ENCODE data around the gene ANKRD23.
"Not testable (repeated sequence)": the region's sequence is repeated elsewhere in the genome, so short reads cannot be mapped to it uniquely, and the experiment has no call there.

The ANKRD23 gene

GRCh38 chr2:96809216-96809882 is 34.5 kb downstream of the ANKRD23 start:
- H3K27ac ChIP-seq, result no peak overlapping the region

DNA sequence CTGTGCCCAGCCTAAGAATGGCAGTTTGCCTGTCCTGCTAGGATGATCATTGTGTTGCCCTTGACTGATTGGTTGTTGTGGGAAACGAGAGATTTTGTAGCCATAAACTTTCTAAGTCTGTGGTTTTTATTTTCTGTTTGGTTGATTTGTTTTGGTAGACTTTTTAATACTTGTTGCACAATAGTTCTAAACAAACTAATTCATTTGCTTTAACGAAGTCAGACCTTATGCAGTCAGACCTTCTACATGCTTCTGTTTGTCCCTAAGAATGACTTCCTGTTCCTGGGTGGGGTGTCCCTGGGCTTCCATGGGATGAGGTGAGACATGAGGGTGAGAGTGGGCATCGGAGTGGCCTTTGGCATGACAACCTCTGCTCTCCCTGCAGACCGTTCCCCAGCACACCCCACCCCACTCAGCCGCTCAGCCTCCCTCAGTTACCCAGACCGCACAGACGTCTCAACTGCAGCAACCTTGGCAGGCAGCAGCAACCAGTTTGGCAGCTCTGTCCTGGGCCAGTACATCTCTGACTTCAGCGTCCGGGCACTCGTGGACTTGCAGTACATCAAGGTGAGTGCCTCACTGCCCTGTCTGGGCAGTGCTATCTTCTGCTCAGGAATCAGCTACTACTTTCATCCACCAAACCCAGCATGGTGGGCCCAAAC is 35.5 kb downstream of the ANKRD23 start:
- no peak overlapping the region for H3K4me3 ChIP-seq (ENCODE audit: low read depth in 1 of 2, low read length in 1 of 2)
- TF ChIP-seq CTCF (IDR thresholded peaks at IDR 0.05), result no peak
- no peaks in the 10 kb centered on the region for H3K4me1 ChIP-seq (ENCODE audit: control insufficient read depth in 1 of 2, insufficient read depth in 1 of 2, low read depth in 1 of 2, low read length in 1 of 2)

More at GRCh38 chr2:96809216-96809882, 34.5 kb downstream of the ANKRD23 start:
- Histone ChIP-seq H3K4me3 (ENCODE audit: low read depth in 1 of 2, low read length in 1 of 2) (no peak overlapping the region), H3K27me3 (no peaks in the 10 kb centered on the region), H3K4me1 (ENCODE audit: control insufficient read depth in 1 of 2, insufficient read depth in 1 of 2, low read depth in 1 of 2, low read length in 1 of 2) (no peaks in the 10 kb centered on the region), H3K9me3 (no peaks in the 10 kb centered on the region), H3K36me3 (no peaks in the 10 kb centered on the region)
- TF ChIP-seq CTCF (IDR thresholded peaks at IDR 0.05), result no peak

GRCh38 chr2:96807127-96807471 is 36.7 kb downstream of the ANKRD23 start:
- no peaks in the 10 kb centered on the region for H3K27me3 ChIP-seq
- H3K9me3 ChIP-seq, result no peaks in the 10 kb centered on the region
- no peaks in the 10 kb centered on the region for H3K4me1 ChIP-seq (ENCODE audit: control insufficient read depth in 1 of 2, insufficient read depth in 1 of 2, low read depth in 1 of 2, low read length in 1 of 2)
- no peak overlapping the region for H3K4me3 ChIP-seq (ENCODE audit: low read depth in 1 of 2, low read length in 1 of 2)
- no peaks in the 10 kb centered on the region for H3K36me3 ChIP-seq
- no peak for TF ChIP-seq CTCF (IDR thresholded peaks at IDR 0.05)
- H3K27ac ChIP-seq, result no peak overlapping the region

More for the DNA sequence above, 35.5 kb downstream of the ANKRD23 start:
- Histone ChIP-seq H3K9me3 (no peaks in the 10 kb centered on the region), H3K27ac (no peak overlapping the region), H3K36me3 (no peaks in the 10 kb centered on the region), H3K27me3 (no peaks in the 10 kb centered on the region)

DNA sequence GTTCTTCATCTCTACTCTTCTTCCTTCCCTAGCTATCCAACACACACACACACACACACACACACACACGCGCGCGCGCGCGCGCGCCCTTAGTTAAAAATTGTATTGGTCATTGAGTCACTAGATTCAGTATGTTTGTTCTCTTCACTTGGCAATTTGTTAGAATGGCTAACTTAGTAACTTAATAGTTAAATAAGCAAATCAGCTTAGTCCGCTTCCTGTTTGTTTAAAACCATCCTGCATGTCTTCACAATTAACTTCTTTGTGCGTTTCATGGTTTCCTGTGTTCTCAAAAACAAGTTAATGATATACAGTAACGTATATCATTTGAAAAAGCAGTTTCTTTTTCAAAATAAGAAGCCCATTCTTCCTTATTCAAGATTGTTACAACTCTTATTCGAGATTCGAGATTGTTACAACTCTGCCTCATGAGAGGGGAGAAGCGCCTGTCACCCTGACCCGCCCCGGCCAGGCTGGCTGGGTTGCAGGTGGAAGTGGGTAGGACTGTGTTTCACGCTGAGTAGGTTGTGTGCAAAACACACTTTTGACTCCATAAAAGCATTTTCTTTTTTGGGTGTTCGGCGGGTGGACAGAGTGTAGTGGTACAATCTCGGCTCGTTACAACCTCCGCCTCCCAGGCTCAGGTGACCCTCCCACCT is 37.2 kb downstream of the ANKRD23 start:
- TF ChIP-seq CTCF (IDR thresholded peaks at IDR 0.05), result no peak
- no peak overlapping the region for H3K27ac ChIP-seq
- no peaks in the 10 kb centered on the region for H3K27me3 ChIP-seq
- no peaks in the 10 kb centered on the region for H3K9me3 ChIP-seq
- no peaks in the 10 kb centered on the region for H3K4me1 ChIP-seq (ENCODE audit: control insufficient read depth in 1 of 2, insufficient read depth in 1 of 2, low read depth in 1 of 2, low read length in 1 of 2)
- H3K36me3 ChIP-seq, result no peaks in the 10 kb centered on the region
- no peak overlapping the region for H3K4me3 ChIP-seq (ENCODE audit: low read depth in 1 of 2, low read length in 1 of 2)

GRCh38 chr2:96805946-96806345 is 37.9 kb downstream of the ANKRD23 start:
- H3K4me1 ChIP-seq (ENCODE audit: control insufficient read depth in 1 of 2, insufficient read depth in 1 of 2, low read depth in 1 of 2, low read length in 1 of 2); H3K9me3 ChIP-seq; H3K27ac ChIP-seq; H3K36me3 ChIP-seq; H3K4me3 ChIP-seq (ENCODE audit: low read depth in 1 of 2, low read length in 1 of 2); H3K27me3 ChIP-seq: not testable (repeated sequence)

- Histone ChIP-seq H3K4me3 (ENCODE audit: low read depth in 1 of 2, low read length in 1 of 2) (no peak overlapping the region), H3K36me3 (no peaks in the 10 kb centered on the region), H3K9me3 (no peaks in the 10 kb centered on the region), H3K27ac (no peak overlapping the region), H3K27me3 (no peaks in the 10 kb centered on the region), H3K4me1 (ENCODE audit: control insufficient read depth in 1 of 2, insufficient read depth in 1 of 2, low read depth in 1 of 2, low read length in 1 of 2) (peaks cover 3 to 8% of the 10 kb centered on the region in 2 experiments)
- no peak for TF ChIP-seq CTCF (IDR thresholded peaks at IDR 0.05)
Measured at GRCh38 chr2:96804986-96805385, 38.8 kb downstream of the ANKRD23 start.
